Pancreas (tissue), 10 donors: Measurements from ENCODE around the gene TREX2. TPM values are rescaled to one million over a fixed set of nuclear protein-coding genes. Genes with fewer than 3 reads are reported as not detected.

Source experiments
- ATAC-seq, 4 donors: fragments of 200-7000 bp; cut with Tn5 transposase; one replicate each; pipeline versions ENCODE4 v1.8.0 to v1.9.1; 2020; ENCODE audit warnings: mild to moderate bottlenecking in 4 of 4, moderate library complexity in 4 of 4
- DNase-seq, 6 donors: peaks; one replicate each; pipeline ENCODE4 v3.0.0-alpha.2; 2020
- FAIRE-seq: peaks from 2 replicates; lab custom pipeline; 2012; peaks lifted over from hg19 to GRCh38; lab: Jason Lieb, UNC
- H3K27ac ChIP-seq, 4 donors: fragments of 200-600 bp; sonication (generic); 1 replicate in 3 of 4; 2 replicates in 1 of 4; pipeline versions ENCODE4 v1.5.0 to v1.8.0; 2020
- H3K27me3 ChIP-seq, 4 donors: fragments of 200-600 bp; one replicate each; pipeline ENCODE4 v1.8.0; 2021
- H3K36me3 ChIP-seq, 3 donors: fragments of 200-600 bp; sonication (generic) in 1 of 3; one replicate each; pipeline versions ENCODE4 v1.5.0 to v1.8.0; 2020 to 2021
- H3K4me1 ChIP-seq, 3 donors: fragments of 200-600 bp; one replicate each; pipeline ENCODE4 v1.8.0; 2021
- H3K4me3 ChIP-seq, 4 donors: fragments of 200-600 bp; sonication (generic) in 2 of 4; one replicate each; pipeline versions ENCODE4 v1.5.0 to v1.8.0; 2020 to 2021
- H3K9me3 ChIP-seq, 4 donors: fragments of 200-600 bp; one replicate each; pipeline ENCODE4 v1.8.0; 2021
- CTCF ChIP-seq, 4 donors: fragments of 200-600 bp; sonication (generic) in 3 of 4; IDR thresholded peaks; one replicate each; pipeline versions ENCODE4 v1.5.0 to v1.8.0; 2021; ENCODE audit warnings: antibody characterized with exemption in 4 of 4
- WGBS, 2 donors: extraction: QIAGEN DNeasy Blood & Tissue Kit; methylation state at CpG; one replicate each; pipeline ENCODE4 v1.1.7; 2013; 5-methylcytosine and 5-hydroxymethylcytosine counted together
- intact Hi-C, 3 donors: fragments of 100-400 bp; cut with DNase I; formaldehyde crosslinking; loops; one replicate each; pipeline versions ENCODE4 v1.11.1 to v1.14.2; 2022
- polyA plus RNA-seq, 2 donors: library from polyadenylated mRNA; stranded (reverse); fragments of 200-250 nt; gene quantifications; one replicate each; pipeline ENCODE4 v1.2.3, GENCODE V29; 2013
- total RNA-seq, 6 donors: library from RNA; stranded (reverse); fragmentation: NEBNext Ultra II Directional in 4 of 6; extraction: Animal tissue kit (Norgen Biotek cat#: 25700) in 4 of 6; gene quantifications; one replicate each; pipeline versions ENCODE4 v1.2.1 to v1.2.4, GENCODE V29; 2021 to 2023
- donor health status: healthy with polysubstance abuse.
- donor health status: DM: no; HTN: no; CAD: no; lungs with moderate emphysema.
- donor health status: DM: no; HTN: no; CAD: no.
- donor health status: control.
- donor health status: control.
- donor health status: Bipolar disorder and iron deficiency.
- donor health status: DM: yes; HTN: yes; CAD: no.
- donor health status: DM: no; HTN: no; CAD: no.
- donor health status: DM: no; HTN: no; CAD: no.
- donor health status: DM: yes; HTN: yes; CAD: no.

TREX2 gene
- total and polyA plus RNA-seq, 8 donors = 0.19 to 0.91 (median 0.55) TPM; not detected in 1

- Histone ChIP-seq H3K4me1 (no peaks in the 10 kb centered on the region), H3K9me3 (no peaks in the 10 kb centered on the region), H3K27me3 (no peaks in the 10 kb centered on the region), H3K27ac (no peak overlapping the region), H3K4me3 (no peak overlapping the region), H3K36me3 (no peaks in the 10 kb centered on the region)
- intact Hi-C loops = no loop called here
- DNase-seq (peak in 2 of 6 donors; percentile 10 to 31), FAIRE-seq (no peak), ATAC-seq (no peak)
- WGBS, 2 donors = 81 to 89% methylated on average over 10 of the region's 10 CpGs
- TF ChIP-seq CTCF (IDR thresholded peaks at IDR 0.05) = no peak
These were observed 16.4 kb upstream of the TREX2 start for GRCh38 chrX:153462291-153462690.

GRCh38 chrX:153460826-153461225, 15.0 kb upstream of the TREX2 start:
- Histone ChIP-seq H3K27ac (no peak overlapping the region), H3K36me3 (no peaks in the 10 kb centered on the region), H3K4me1 (no peaks in the 10 kb centered on the region), H3K27me3 (no peaks in the 10 kb centered on the region), H3K4me3 (no peak overlapping the region), H3K9me3 (no peaks in the 10 kb centered on the region)
- peak; percentile 15 to 48 (median 32) for TF ChIP-seq CTCF (IDR thresholded peaks at IDR 0.05)
- DNase-seq (peak in 4 of 6 donors; percentile 48 to 78 (median 50)), ATAC-seq (peak in 3 of 4 donors; percentile 69 to 86 (median 71)), FAIRE-seq (no peak)
- intact Hi-C loops = no loop called here
- 47 to 48% methylated on average over 7 of the region's 7 CpGs for WGBS, 2 donors

- Histone ChIP-seq H3K36me3 (no peaks in the 10 kb centered on the region), H3K4me1 (no peaks in the 10 kb centered on the region), H3K27ac (no peak overlapping the region), H3K27me3 (no peaks in the 10 kb centered on the region), H3K9me3 (no peaks in the 10 kb centered on the region), H3K4me3 (no peak overlapping the region)
- no peak for FAIRE-seq
- DNase-seq = no peak
- intact Hi-C loops = no loop called here
- TF ChIP-seq CTCF (IDR thresholded peaks at IDR 0.05) = no peak
- WGBS, 2 donors = 88 to 90% methylated on average over 4 of the region's 4 CpGs
- peak in 1 of 4 donors; percentile 38 for ATAC-seq
These were observed 14.1 kb upstream of the TREX2 start for GRCh38 chrX:153459986-153460385.

- WGBS, 2 donors = 81 to 94% methylated on average over 4 of the region's 4 CpGs
- H3K4me1 ChIP-seq = no peaks in the 10 kb centered on the region
- H3K9me3 ChIP-seq = no peaks in the 10 kb centered on the region
- no peak for TF ChIP-seq CTCF (IDR thresholded peaks at IDR 0.05)
- no peak for DNase-seq
- H3K4me3 ChIP-seq = no peak overlapping the region
- intact Hi-C loops = no loop called here
- no peak for ATAC-seq
- FAIRE-seq = no peak
- H3K27me3 ChIP-seq = no peaks in the 10 kb centered on the region
- H3K27ac ChIP-seq = no peak overlapping the region
- no peaks in the 10 kb centered on the region for H3K36me3 ChIP-seq
These were observed 12.6 kb upstream of the TREX2 start for GRCh38 chrX:153458476-153458875.

- no peak for FAIRE-seq
- DNase-seq = no peak
- Histone ChIP-seq H3K4me3 (no peak overlapping the region), H3K27me3 (no peaks in the 10 kb centered on the region), H3K27ac (no peak overlapping the region), H3K4me1 (no peaks in the 10 kb centered on the region), H3K9me3 (no peaks in the 10 kb centered on the region), H3K36me3 (no peaks in the 10 kb centered on the region)
- ATAC-seq = no peak
- intact Hi-C loops = no loop called here
- 79 to 90% methylated on average over 17 of the region's 17 CpGs for WGBS, 2 donors
- no peak for TF ChIP-seq CTCF (IDR thresholded peaks at IDR 0.05)
These were observed 12.1 kb upstream of the TREX2 start for GRCh38 chrX:153457827-153458466.
